ENCODE results near the gene UQCC3.
A peak's percentile ranks its signal among the peaks of the same experiment; 100 is the strongest.

UQCC3 gene

DNA sequence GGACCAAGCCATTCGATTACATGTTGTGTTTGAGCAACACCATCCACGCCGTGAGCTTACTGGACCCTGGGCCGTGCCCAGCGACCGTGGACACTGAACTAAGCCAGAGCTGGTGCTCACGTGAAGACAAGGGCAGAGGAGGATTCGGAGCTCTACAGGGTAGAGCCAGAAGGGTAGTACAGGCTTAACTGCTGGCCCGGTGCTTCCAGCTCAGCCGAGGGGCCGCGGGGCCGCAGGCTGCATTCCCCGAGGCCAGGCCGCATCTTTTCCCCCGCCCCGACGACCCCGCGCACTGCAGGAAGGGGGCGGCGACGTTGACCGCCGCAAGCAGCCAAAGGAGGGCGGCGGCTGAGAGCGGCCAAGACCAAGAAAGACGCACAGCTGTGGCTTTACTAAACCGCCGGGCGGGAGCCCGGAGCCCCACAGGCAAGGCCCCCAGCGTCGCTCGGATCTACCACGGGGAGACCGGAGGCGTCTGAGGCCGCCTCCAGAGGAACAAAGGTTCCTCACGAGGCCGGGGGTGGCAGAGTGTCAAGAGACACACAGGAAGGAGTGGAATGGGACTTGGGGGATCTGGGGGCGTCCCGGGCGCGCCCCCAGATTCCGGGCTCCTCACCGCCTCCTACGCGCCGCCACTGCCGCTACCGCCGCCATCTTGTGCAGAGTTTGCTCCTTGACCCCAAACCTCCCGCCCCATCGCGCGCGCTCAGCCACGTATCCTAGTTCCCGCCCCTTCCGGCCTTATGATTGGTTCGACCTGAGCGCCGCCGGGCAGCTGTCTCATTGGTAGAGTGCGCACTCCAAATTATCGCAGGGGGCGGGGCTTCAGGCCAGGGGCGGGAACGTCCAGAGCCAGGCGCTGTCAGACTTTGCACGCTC is 25.3 kb upstream of the UQCC3 start, which contains the start of gene GANAB:
Gene GANAB, minus strand, starts transcription at position 668 of the 879 bp plus-strand sequence. Its CDS starts 14 bp downstream, at position 654.
- peak within 1 kb of the TSS; percentile 83 for H3K27ac ChIP-seq
- TF ChIP-seq CTCF (IDR thresholded peaks at IDR 0.05) = no peak
- no peak for TF ChIP-seq ZFX (IDR thresholded peaks at IDR 0.05; ENCODE audit: borderline replicate concordance)

- peak overlapping the region; percentile 83 for H3K27ac ChIP-seq
- no peak for TF ChIP-seq CTCF (IDR thresholded peaks at IDR 0.05)
- TF ChIP-seq ZFX (IDR thresholded peaks at IDR 0.05; ENCODE audit: borderline replicate concordance) = no peak
These were observed 24.5 kb upstream of the UQCC3 start for GRCh38 chr11:62646825-62647608.

DNA sequence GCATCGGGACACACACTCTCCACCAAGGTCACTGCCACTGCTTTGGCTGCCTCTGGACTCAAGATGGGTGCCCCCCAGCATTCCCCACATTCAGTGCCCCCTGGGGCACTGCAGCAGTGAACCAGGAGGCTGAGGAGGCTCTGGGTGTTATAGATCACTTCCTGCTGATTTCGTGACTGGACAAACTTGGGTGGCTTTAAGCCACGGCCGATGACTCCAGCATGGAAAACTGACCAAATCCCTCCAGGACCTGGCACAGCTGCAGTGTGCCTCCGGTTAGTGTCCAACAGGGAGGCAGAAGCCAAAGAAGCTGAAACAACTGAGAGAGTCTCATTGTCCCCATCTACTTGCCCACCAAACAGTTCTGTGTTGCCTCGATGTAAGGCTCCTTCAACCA is 23.9 kb upstream of the UQCC3 start:
- peak overlapping the region; percentile 83 for H3K27ac ChIP-seq
- TF ChIP-seq ZFX (IDR thresholded peaks at IDR 0.05; ENCODE audit: borderline replicate concordance) (no peak), CTCF (IDR thresholded peaks at IDR 0.05) (no peak)

DNA sequence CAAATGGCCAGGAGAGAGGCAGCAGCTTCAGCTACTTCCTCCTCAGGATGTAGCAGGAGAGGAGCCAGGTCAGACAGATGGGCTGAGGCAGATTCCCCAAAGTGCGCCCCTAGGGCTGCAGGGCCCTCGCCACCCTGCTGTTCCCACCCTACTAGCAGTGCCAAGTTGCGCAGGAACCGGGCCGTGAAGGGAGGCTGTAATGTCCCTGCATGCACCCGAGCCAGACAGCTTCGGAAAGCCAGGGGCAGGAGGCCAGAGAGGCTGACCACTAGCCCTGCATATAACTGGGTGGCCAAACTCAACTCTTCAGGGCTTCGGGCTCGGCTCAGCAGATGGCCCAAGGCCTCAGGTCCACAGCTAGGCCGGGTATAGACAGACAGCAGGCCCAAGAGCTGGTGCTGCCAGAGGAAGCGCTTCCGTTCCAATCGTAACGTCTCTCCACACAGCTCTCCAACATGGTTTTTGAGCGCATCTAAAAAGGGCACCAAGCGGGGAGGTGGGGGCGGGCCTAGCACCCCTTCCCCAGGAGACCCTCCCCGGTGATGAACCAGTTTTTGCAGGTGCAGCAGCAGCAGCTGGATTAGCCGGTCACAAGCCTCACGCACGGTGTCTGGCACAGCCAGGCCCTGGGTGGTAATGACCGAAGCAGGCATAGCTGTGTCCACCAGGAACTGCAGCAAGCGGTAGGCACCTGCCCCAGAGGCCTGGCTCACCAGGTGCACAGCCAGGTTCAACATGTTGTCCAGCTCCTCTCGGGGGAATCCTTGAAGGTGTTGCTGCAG is 23.1 kb upstream of the UQCC3 start:
- TF ChIP-seq CTCF (IDR thresholded peaks at IDR 0.05) (no peak), ZFX (IDR thresholded peaks at IDR 0.05; ENCODE audit: borderline replicate concordance) (no peak)
- H3K27ac ChIP-seq = peak overlapping the region; percentile 83; the same call in 1 of the 2 replicates

DNA sequence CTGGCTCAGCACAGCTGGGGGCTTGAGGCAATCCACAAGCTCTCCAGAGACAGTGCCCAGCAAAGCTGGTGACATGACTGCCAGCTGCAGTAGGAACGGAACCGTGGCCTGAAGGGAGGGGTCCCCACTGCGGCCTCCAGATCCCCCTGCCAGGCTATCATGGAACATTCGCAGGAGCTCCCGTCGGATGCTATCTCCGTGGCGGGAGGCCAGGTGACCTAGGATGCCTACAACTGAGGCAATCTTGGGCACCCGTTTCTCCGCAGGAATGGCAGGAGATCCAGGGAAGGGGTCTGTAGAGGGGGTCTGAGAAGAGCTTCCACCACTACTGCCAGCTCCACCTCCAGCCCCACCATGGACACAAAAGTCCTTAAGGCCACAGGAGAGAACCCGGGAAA is 22.5 kb upstream of the UQCC3 start:
- H3K27ac ChIP-seq = no peak overlapping the region
- no peak for TF ChIP-seq CTCF (IDR thresholded peaks at IDR 0.05)
- no peak for TF ChIP-seq ZFX (IDR thresholded peaks at IDR 0.05; ENCODE audit: borderline replicate concordance)

- TF ChIP-seq CTCF (IDR thresholded peaks at IDR 0.05) (no peak), ZFX (IDR thresholded peaks at IDR 0.05; ENCODE audit: borderline replicate concordance) (no peak)
- no peak overlapping the region for H3K27ac ChIP-seq
These were observed 22.0 kb upstream of the UQCC3 start for GRCh38 chr11:62649486-62649885.

DNA sequence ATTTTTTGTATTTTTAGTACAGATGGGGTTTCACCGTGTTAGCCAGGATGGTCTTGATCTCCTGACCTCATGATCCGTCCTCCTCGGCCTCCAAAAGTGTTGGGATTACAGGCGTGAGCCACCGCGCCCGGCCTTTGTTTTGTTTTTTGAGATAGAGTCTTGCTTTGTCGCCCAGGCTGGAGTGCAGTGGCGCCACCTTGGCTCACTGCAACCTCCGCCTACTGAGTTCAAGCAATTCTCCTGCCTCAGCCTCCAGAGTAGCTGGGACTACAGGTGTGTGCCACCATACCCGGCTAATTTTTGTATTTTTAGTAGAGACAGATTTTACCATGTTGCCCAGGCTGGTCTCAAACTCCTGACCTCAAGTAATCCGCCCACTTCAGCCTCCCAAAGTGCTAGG is 21.2 kb upstream of the UQCC3 start:
- H3K27ac ChIP-seq = 0 out of 2 replicates have a peak overlapping the region, but pooled peaks have one; percentile 18

Data from 22Rv1 (cell line).